GM12891 (cell line): ENCODE data around the gene RASSF4.
"Not testable (repeated sequence)": the region's sequence is repeated elsewhere in the genome, so short reads cannot be mapped to it uniquely, and the experiment has no call there.

Source experiments
- DNase-seq: peaks from one replicate; pipeline ENCODE4 v3.0.0; 2011; ENCODE audit warnings: low spot score; ENCODE audit not compliant: insufficient read length
- FAIRE-seq: peaks from 2 replicates; lab custom pipeline; 2011; peaks lifted over from hg19 to GRCh38; lab: Jason Lieb, UNC
- PAX5 ChIP-seq: IDR thresholded peaks from 2 replicates; pipeline ENCODE4 v1.6.1; 2011; ENCODE audit warnings: low read length, moderate library complexity, mild to moderate bottlenecking; ENCODE audit not compliant: insufficient read depth, severe bottlenecking
- POLR2A ChIP-seq: IDR thresholded peaks from 2 replicates; pipeline ENCODE4 v1.6.1; 2011; ENCODE audit warnings: low read depth, low read length, control low read depth
- POLR2AphosphoS5 ChIP-seq: IDR thresholded peaks from 2 replicates; pipeline ENCODE4 v1.6.1; 2011; ENCODE audit warnings: low read depth, low read length, control low read depth
- POU2F2 ChIP-seq: IDR thresholded peaks from 2 replicates; pipeline ENCODE4 v1.6.1; 2011; ENCODE audit warnings: low read depth, mild to moderate bottlenecking, control low read depth, low read length, moderate library complexity
- SPI1 ChIP-seq: IDR thresholded peaks from 2 replicates; pipeline ENCODE4 v1.6.1; 2011; ENCODE audit warnings: low read depth, low read length, control low read depth
- TAF1 ChIP-seq: IDR thresholded peaks from 2 replicates; pipeline ENCODE4 v1.6.1; 2011; ENCODE audit warnings: low read depth, low read length, control low read depth

The RASSF4 gene

GRCh38 chr10:45005284-45005683 lies 45.7 kb downstream of the RASSF4 start:
- TF ChIP-seq SPI1 (no peak), POU2F2 (no peak), POLR2AphosphoS5 (no peak), TAF1 (no peak), POLR2A (no peak)
- FAIRE-seq = peak; percentile 31
- no peak for DNase-seq

- no peak for FAIRE-seq
Measured at GRCh38 chr10:45006276-45007030, 46.9 kb downstream of the RASSF4 start.

GRCh38 chr10:45008524-45009161 lies 49.0 kb downstream of the RASSF4 start:
- FAIRE-seq = peak; percentile 93
- DNase-seq = no peak
- TF ChIP-seq PAX5 = no peak
- TF ChIP-seq TAF1 = no peak
- no peak for TF ChIP-seq POLR2AphosphoS5
- TF ChIP-seq POU2F2 = no peak
- TF ChIP-seq POLR2A = no peak
- TF ChIP-seq SPI1 = no peak

More at GRCh38 chr10:45006276-45007030, 46.9 kb downstream of the RASSF4 start:
- TF ChIP-seq TAF1 (no peak), POLR2AphosphoS5 (no peak), SPI1 (no peak), POLR2A (no peak), PAX5 (no peak), POU2F2 (no peak)
- DNase-seq = no peak

- DNase-seq, FAIRE-seq: not testable (repeated sequence)
Measured at GRCh38 chr10:45014557-45014956, 55.0 kb downstream of the RASSF4 start.

- FAIRE-seq (no peak), DNase-seq (no peak)
- no peak for TF ChIP-seq POLR2AphosphoS5
- no peak for TF ChIP-seq POU2F2
- TF ChIP-seq SPI1 = no peak
- TF ChIP-seq TAF1 = no peak
- no peak for TF ChIP-seq POLR2A
- TF ChIP-seq PAX5 = no peak
Measured at GRCh38 chr10:45015590-45015989, 56.0 kb downstream of the RASSF4 start.

- TF ChIP-seq POLR2A (no peak), PAX5 (no peak), POLR2AphosphoS5 (no peak), POU2F2 (no peak), SPI1 (no peak), TAF1 (no peak)
- no peak for FAIRE-seq
- DNase-seq = no peak
Measured at GRCh38 chr10:45023426-45023825, 63.8 kb downstream of the RASSF4 start.

GRCh38 chr10:45034301-45034700 lies 74.7 kb downstream of the RASSF4 start:
- no peak for FAIRE-seq

GRCh38 chr10:45035673-45036072 lies 76.1 kb downstream of the RASSF4 start:
- no peak for DNase-seq
- TF ChIP-seq SPI1 (no peak), TAF1 (no peak), PAX5 (no peak), POLR2A (no peak), POU2F2 (no peak), POLR2AphosphoS5 (no peak)
- no peak for FAIRE-seq

More at GRCh38 chr10:45034301-45034700, 74.7 kb downstream of the RASSF4 start:
- TF ChIP-seq POLR2AphosphoS5 = no peak
- TF ChIP-seq POU2F2 = no peak
- TF ChIP-seq SPI1 = no peak
- TF ChIP-seq TAF1 = no peak
- TF ChIP-seq POLR2A = no peak
- TF ChIP-seq PAX5 = no peak
- no peak for DNase-seq

GRCh38 chr10:45040921-45041542 lies 81.4 kb downstream of the RASSF4 start:
- FAIRE-seq = no peak
- DNase-seq = no peak
- TF ChIP-seq PAX5 (no peak), TAF1 (no peak), SPI1 (no peak), POLR2AphosphoS5 (no peak), POU2F2 (no peak), POLR2A (no peak)
